ENCODE measurements around the gene FREM1. TPM values are rescaled to one million over a fixed set of nuclear protein-coding genes. Genes with fewer than 3 reads are reported as not detected.

FREM1 gene
- total and polyA plus RNA-seq, 4 donors = 0.33 to 21.8 (median 1.3) TPM

DNA sequence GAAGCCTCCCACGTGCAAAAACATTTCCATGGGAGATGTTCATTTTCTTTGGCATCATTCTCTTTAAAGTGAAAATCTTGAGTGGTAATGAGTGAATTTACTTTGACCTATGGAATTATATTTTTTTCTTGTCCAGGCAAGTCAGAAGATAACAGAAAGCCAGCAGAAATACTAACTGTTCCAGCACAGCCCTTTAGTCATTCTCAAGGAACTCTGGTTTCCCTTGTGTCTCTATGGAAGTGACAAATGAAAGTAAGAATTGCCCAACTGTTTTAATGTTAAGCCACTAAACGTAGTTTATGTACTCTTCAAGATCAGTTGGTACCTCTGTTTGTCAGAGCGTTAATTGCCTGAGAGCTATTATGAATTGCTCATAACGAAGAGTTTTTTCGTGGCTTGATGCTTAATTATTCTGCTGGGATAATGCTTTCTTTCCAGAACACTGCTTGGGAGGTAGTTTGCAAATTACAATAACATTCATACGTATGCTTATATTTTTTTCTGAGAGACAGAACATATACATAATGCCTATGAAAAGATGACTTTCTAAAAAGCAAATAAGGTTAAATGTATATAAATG, 103.2 kb downstream of the FREM1 start:
- H3K9me3 ChIP-seq (ENCODE audit: control insufficient read depth in 4 of 4, insufficient read depth in 3 of 4, low read length in 3 of 4) = no peaks in the 10 kb centered on the region
- H3K9ac ChIP-seq (ENCODE audit: insufficient read depth in 1 of 2, low read length in 2 of 2) = no peak overlapping the region
- no peak overlapping the region for H3K27ac ChIP-seq (ENCODE audit: low read depth in 1 of 2, low read length in 1 of 2)
- 85 to 86% methylated on average over 6 of the region's 6 CpGs for WGBS, 2 donors
- ATAC-seq (ENCODE audit: insufficient read depth, low FRiP score) (no peak), DNase-seq (no peak)
- H3K36me3 ChIP-seq (ENCODE audit: control insufficient read depth in 4 of 4, insufficient read depth in 4 of 4, low read length in 4 of 4) = peaks cover 0 to 48% (median 19%) of the 10 kb centered on the region in 4 donors
- no peaks in the 10 kb centered on the region for H3K4me1 ChIP-seq (ENCODE audit: control insufficient read depth in 5 of 5, insufficient read depth in 5 of 5, low read length in 5 of 5)
- TF ChIP-seq, protein P1, sequence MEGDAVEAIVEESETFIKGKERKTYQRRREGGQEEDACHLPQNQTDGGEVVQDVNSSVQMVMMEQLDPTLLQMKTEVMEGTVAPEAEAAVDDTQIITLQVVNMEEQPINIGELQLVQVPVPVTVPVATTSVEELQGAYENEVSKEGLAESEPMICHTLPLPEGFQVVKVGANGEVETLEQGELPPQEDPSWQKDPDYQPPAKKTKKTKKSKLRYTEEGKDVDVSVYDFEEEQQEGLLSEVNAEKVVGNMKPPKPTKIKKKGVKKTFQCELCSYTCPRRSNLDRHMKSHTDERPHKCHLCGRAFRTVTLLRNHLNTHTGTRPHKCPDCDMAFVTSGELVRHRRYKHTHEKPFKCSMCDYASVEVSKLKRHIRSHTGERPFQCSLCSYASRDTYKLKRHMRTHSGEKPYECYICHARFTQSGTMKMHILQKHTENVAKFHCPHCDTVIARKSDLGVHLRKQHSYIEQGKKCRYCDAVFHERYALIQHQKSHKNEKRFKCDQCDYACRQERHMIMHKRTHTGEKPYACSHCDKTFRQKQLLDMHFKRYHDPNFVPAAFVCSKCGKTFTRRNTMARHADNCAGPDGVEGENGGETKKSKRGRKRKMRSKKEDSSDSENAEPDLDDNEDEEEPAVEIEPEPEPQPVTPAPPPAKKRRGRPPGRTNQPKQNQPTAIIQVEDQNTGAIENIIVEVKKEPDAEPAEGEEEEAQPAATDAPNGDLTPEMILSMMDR (IDR thresholded peaks at IDR 0.05; ENCODE audit: control extremely low read depth, extremely low read depth) = no peak
- no peaks in the 10 kb centered on the region for H3K27me3 ChIP-seq (ENCODE audit: control insufficient read depth in 3 of 3, insufficient read depth in 3 of 3, low read length in 2 of 3)
- H3K4me3 ChIP-seq = no peak overlapping the region

DNA sequence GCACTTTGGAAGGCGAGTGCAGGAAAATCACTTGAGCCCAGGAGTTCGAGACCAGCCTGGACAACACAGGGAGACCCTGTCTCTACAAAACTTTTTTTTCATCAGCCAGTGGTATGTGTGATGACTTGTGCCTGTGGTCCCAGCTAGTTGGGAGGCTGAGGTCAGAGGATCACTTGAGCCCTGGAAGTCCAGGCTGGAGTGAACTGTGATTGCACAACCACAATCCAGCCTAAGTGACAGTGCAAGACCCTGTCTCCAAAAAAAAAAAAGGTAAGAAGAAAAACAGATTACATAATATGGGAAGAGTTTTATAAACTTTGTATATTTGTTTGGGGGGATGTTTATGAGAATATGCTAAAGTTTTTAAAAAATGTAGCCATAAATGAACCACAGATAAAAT, 111.2 kb downstream of the FREM1 start:
- TF ChIP-seq, protein P1 (IDR thresholded peaks at IDR 0.05; ENCODE audit: control extremely low read depth, extremely low read depth) = no peak
- H3K4me1 ChIP-seq (ENCODE audit: control insufficient read depth in 5 of 5, insufficient read depth in 5 of 5, low read length in 5 of 5) = no peaks in the 10 kb centered on the region
- no peak for DNase-seq
- no peak for ATAC-seq (ENCODE audit: insufficient read depth, low FRiP score)
- no peak overlapping the region for H3K27ac ChIP-seq (ENCODE audit: low read depth in 1 of 2, low read length in 1 of 2)
- H3K27me3 ChIP-seq (ENCODE audit: control insufficient read depth in 3 of 3, insufficient read depth in 3 of 3, low read length in 2 of 3) = no peaks in the 10 kb centered on the region
- no peak overlapping the region for H3K9ac ChIP-seq (ENCODE audit: insufficient read depth in 1 of 2, low read length in 2 of 2)
- H3K9me3 ChIP-seq (ENCODE audit: control insufficient read depth in 4 of 4, insufficient read depth in 3 of 4, low read length in 3 of 4) = no peaks in the 10 kb centered on the region
- 92 to 95% methylated on average over 2 of the region's 2 CpGs for WGBS, 2 donors
- H3K36me3 ChIP-seq (ENCODE audit: control insufficient read depth in 4 of 4, insufficient read depth in 4 of 4, low read length in 4 of 4) = peaks cover 0 to 45% (median 18%) of the 10 kb centered on the region in 4 donors
- no peak overlapping the region for H3K4me3 ChIP-seq

DNA sequence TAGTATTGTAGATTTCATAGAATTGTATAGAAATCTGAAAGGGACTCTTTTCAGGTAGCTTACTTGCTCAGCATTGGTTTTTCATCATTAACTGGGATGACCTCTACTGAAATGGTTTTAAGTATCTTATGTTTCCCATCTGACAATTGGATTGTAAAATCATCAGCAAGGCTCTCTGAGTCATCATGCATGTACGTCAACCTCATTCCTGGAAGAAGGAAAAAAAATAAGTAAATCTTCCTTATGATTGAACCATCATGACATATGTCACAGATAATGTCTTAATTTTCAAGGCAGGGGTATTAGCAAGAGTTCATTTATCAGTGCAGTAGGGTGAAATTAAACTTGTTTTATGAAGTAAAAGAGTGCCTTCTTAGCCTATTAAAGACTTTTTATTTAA, 112.8 kb downstream of the FREM1 start:
- H3K27me3 ChIP-seq (ENCODE audit: control insufficient read depth in 3 of 3, insufficient read depth in 3 of 3, low read length in 2 of 3) = no peaks in the 10 kb centered on the region
- ATAC-seq (ENCODE audit: insufficient read depth, low FRiP score) (no peak), DNase-seq (no peak)
- H3K36me3 ChIP-seq (ENCODE audit: control insufficient read depth in 4 of 4, insufficient read depth in 4 of 4, low read length in 4 of 4) = peaks cover 0 to 51% (median 25%) of the 10 kb centered on the region in 4 donors
- no peak overlapping the region for H3K27ac ChIP-seq (ENCODE audit: low read depth in 1 of 2, low read length in 1 of 2)
- H3K9me3 ChIP-seq (ENCODE audit: control insufficient read depth in 4 of 4, insufficient read depth in 3 of 4, low read length in 3 of 4) = no peaks in the 10 kb centered on the region
- TF ChIP-seq, protein P1 (IDR thresholded peaks at IDR 0.05; ENCODE audit: control extremely low read depth, extremely low read depth) = no peak
- no peak overlapping the region for H3K4me3 ChIP-seq
- no peaks in the 10 kb centered on the region for H3K4me1 ChIP-seq (ENCODE audit: control insufficient read depth in 5 of 5, insufficient read depth in 5 of 5, low read length in 5 of 5)
- H3K9ac ChIP-seq (ENCODE audit: insufficient read depth in 1 of 2, low read length in 2 of 2) = no peak overlapping the region
- WGBS, 2 donors = 74 to 83% methylated on average over 1 of the region's 1 CpG

DNA sequence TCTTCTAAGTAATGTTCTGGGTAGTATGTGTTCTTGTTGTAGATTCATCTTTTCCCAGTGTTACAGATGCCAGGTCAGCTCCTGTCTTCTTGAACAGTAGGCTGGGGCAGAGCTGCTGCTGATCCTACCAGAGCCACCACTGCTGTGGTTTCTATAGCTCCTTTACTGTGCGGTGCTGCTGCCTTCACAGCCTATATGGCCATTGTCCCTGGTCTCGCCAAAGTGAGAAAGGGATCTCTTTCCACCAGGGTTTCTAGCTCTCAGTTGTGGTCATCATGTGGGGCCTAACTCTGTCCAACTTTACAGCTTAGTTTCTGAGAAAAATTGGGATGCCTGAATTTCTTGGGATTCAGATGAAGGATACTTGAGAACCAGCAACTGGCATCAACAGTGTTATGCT, 116.8 kb downstream of the FREM1 start:
- DNase-seq = no peak
- no peak for ATAC-seq (ENCODE audit: insufficient read depth, low FRiP score)
- Histone ChIP-seq H3K27me3 (ENCODE audit: control insufficient read depth in 3 of 3, insufficient read depth in 3 of 3, low read length in 2 of 3) (no peaks in the 10 kb centered on the region), H3K27ac (ENCODE audit: low read depth in 1 of 2, low read length in 1 of 2) (no peak overlapping the region), H3K4me1 (ENCODE audit: control insufficient read depth in 5 of 5, insufficient read depth in 5 of 5, low read length in 5 of 5) (no peaks in the 10 kb centered on the region), H3K9ac (ENCODE audit: insufficient read depth in 1 of 2, low read length in 2 of 2) (no peak overlapping the region), H3K36me3 (ENCODE audit: control insufficient read depth in 4 of 4, insufficient read depth in 4 of 4, low read length in 4 of 4) (peaks cover 0 to 59% (median 24%) of the 10 kb centered on the region in 4 donors), H3K9me3 (ENCODE audit: control insufficient read depth in 4 of 4, insufficient read depth in 3 of 4, low read length in 3 of 4) (no peaks in the 10 kb centered on the region), H3K4me3 (no peak overlapping the region)
- TF ChIP-seq, protein P1 (IDR thresholded peaks at IDR 0.05; ENCODE audit: control extremely low read depth, extremely low read depth) = no peak
- 95% methylated on average over 2 of the region's 2 CpGs for whole genome bisulfite sequencing, 2 donors

Data from lung (tissue), 12 donors.